Neural cell (in vitro differentiated cells): ENCODE data around the gene NSG1.

Experiments used
- EP300 ChIP-seq: fragments of 450-650 bp; conservative IDR thresholded peaks from 2 replicates; pipeline ENCODE4 v1.6.1; 2014; ENCODE audit warnings: antibody characterized with exemption, mild to moderate bottlenecking, moderate library complexity; ENCODE audit not compliant: poor library complexity, severe bottlenecking
- EZH2 ChIP-seq: fragments of 200-600, 300-800 bp; shearing (Covaris generic), sonication (generic); IDR thresholded peaks from 2 replicates; pipeline ENCODE4 v1.6.1; 2014; ENCODE audit warnings: antibody characterized with exemption, low read length, borderline replicate concordance, mild to moderate bottlenecking; ENCODE audit not compliant: insufficient read depth, poor library complexity, severe bottlenecking
- MXI1 ChIP-seq: fragments of 450-650 bp; conservative IDR thresholded peaks from 2 replicates; pipeline ENCODE4 v1.6.1; 2014; ENCODE audit warnings: antibody characterized with exemption, mild to moderate bottlenecking; ENCODE audit not compliant: poor library complexity, severe bottlenecking
- POLR2AphosphoS5 ChIP-seq: IDR thresholded peaks from 2 replicates; pipeline ENCODE4 v1.6.1; 2012
- RAD21 ChIP-seq: fragments of 450-650 bp; conservative IDR thresholded peaks from 2 replicates; pipeline ENCODE4 v1.6.1; 2014; ENCODE audit warnings: antibody characterized with exemption, mild to moderate bottlenecking, moderate library complexity
- SMC3 ChIP-seq: fragments of 450-650 bp; conservative IDR thresholded peaks from 2 replicates; pipeline ENCODE4 v1.6.1; 2014; ENCODE audit warnings: antibody characterized with exemption, mild to moderate bottlenecking, moderate library complexity; ENCODE audit not compliant: poor library complexity
- TAF1 ChIP-seq: IDR thresholded peaks from 2 replicates; pipeline ENCODE4 v1.6.1; 2012; ENCODE audit warnings: low read depth
- TF ChIP-seq, protein P1 (sequence below): fragments of 450-650 bp; IDR thresholded peaks from 2 replicates; pipeline ENCODE4 v1.5.1; 2014; ENCODE audit warnings: antibody characterized with exemption, mild to moderate bottlenecking, moderate library complexity; ENCODE audit not compliant: poor library complexity, severe bottlenecking
- TF ChIP-seq, protein P2 (sequence below): IDR thresholded peaks from 2 replicates; pipeline ENCODE4 v1.6.1; 2012; ENCODE audit warnings: borderline replicate concordance

DNA sequence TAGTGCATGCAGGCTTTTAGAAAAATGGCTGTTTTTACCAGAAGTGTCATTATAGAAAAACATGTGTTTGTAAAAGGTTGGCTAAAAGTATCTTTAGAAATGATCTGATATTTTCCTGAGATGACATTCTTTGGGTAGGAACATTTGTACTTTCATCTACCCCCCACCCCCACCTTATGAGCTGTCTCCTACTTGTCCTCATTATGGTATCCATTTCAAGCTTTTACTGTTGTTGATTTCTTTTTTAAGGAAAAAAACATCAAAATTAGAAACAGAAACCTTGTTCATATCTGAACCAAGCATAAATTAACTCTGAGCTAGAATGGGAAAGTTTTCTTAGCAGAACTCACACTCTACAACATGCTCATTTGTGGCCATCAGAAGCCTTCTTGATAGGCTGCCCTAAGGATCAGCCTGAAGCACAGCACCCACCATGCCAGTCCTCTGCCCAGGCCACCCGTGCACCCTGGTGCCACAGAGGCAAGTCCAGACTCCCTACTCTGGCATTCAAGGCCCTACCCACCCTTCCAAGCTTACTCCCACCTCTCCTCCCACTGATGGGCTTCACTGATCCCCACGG lies 49.4 kb downstream of the NSG1 start:
- TF ChIP-seq, protein P1, sequence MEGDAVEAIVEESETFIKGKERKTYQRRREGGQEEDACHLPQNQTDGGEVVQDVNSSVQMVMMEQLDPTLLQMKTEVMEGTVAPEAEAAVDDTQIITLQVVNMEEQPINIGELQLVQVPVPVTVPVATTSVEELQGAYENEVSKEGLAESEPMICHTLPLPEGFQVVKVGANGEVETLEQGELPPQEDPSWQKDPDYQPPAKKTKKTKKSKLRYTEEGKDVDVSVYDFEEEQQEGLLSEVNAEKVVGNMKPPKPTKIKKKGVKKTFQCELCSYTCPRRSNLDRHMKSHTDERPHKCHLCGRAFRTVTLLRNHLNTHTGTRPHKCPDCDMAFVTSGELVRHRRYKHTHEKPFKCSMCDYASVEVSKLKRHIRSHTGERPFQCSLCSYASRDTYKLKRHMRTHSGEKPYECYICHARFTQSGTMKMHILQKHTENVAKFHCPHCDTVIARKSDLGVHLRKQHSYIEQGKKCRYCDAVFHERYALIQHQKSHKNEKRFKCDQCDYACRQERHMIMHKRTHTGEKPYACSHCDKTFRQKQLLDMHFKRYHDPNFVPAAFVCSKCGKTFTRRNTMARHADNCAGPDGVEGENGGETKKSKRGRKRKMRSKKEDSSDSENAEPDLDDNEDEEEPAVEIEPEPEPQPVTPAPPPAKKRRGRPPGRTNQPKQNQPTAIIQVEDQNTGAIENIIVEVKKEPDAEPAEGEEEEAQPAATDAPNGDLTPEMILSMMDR, result no peak
- TF ChIP-seq RAD21, result no peak
- TF ChIP-seq EP300, result no peak
- no peak for TF ChIP-seq POLR2AphosphoS5
- no peak for TF ChIP-seq EZH2
- no peak for TF ChIP-seq SMC3
- TF ChIP-seq TAF1, result no peak
- TF ChIP-seq, protein P2, sequence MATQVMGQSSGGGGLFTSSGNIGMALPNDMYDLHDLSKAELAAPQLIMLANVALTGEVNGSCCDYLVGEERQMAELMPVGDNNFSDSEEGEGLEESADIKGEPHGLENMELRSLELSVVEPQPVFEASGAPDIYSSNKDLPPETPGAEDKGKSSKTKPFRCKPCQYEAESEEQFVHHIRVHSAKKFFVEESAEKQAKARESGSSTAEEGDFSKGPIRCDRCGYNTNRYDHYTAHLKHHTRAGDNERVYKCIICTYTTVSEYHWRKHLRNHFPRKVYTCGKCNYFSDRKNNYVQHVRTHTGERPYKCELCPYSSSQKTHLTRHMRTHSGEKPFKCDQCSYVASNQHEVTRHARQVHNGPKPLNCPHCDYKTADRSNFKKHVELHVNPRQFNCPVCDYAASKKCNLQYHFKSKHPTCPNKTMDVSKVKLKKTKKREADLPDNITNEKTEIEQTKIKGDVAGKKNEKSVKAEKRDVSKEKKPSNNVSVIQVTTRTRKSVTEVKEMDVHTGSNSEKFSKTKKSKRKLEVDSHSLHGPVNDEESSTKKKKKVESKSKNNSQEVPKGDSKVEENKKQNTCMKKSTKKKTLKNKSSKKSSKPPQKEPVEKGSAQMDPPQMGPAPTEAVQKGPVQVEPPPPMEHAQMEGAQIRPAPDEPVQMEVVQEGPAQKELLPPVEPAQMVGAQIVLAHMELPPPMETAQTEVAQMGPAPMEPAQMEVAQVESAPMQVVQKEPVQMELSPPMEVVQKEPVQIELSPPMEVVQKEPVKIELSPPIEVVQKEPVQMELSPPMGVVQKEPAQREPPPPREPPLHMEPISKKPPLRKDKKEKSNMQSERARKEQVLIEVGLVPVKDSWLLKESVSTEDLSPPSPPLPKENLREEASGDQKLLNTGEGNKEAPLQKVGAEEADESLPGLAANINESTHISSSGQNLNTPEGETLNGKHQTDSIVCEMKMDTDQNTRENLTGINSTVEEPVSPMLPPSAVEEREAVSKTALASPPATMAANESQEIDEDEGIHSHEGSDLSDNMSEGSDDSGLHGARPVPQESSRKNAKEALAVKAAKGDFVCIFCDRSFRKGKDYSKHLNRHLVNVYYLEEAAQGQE, result no peak
- TF ChIP-seq MXI1, result no peak
